ENCODE measurements around the gene NAA25. TPM values are rescaled to one million over a fixed set of nuclear protein-coding genes. Genes with fewer than 3 reads are reported as not detected.

The NAA25 gene
- total and polyA plus RNA-seq, 2 donors (not counting 3 experiments of a cell fraction or from before 2014, with no cell fraction given), result 5.3 to 25.5 TPM

GRCh38 chr12:112105891-112106290 is 2.7 kb downstream of the NAA25 start:
- no TSS peak for BruUV-seq (replicated peaks)
- peaks cover 75% of the 10 kb centered on the region for H3K79me2 ChIP-seq (ENCODE audit: control insufficient read depth, insufficient read depth, low read length)
- FAIRE-seq (no peak), DNase-seq (ENCODE audit: low read depth, low spot score) (no peak)
- CTCF ChIA-PET, result interaction anchor here (1.9 kb wide), 1 partner anchor 19 kb away, joined by 6 read pairs; no protein-coding TSS in a partner anchor
- dilution Hi-C loops (cut with MboI; ENCODE audit: extremely low pct_ligation_motif_present, low sequenced_read_pairs), result no loop called here
- peaks cover 5% of the 10 kb centered on the region for H4K20me1 ChIP-seq (replicated peaks; ENCODE audit: control insufficient read depth, extremely low read depth, insufficient read depth, low read length)
- POLR2A ChIA-PET, result interaction anchor here (0.6 kb wide), 1 partner anchor 304 kb away, joined by 3 read pairs; no protein-coding TSS in a partner anchor
- no peak overlapping the region for H3K4me3 ChIP-seq (replicated peaks in 1 of 3; ENCODE audit: insufficient read depth in 1 of 3, low read depth in 1 of 3, low read length in 3 of 3)
- no peak overlapping the region for H3K4me2 ChIP-seq (ENCODE audit: insufficient read depth, low read length)
- H2AFZ ChIP-seq (ENCODE audit: low read depth, low read length), result no peak overlapping the region
- no peak overlapping the region for H3K27ac ChIP-seq (ENCODE audit: insufficient read depth, low read depth, low read length)
- peaks cover 2 to 4% of the 10 kb centered on the region in 2 experiments for H3K36me3 ChIP-seq (ENCODE audit: control insufficient read depth in 2 of 2, extremely low read depth in 1 of 2, insufficient read depth in 2 of 2, low read length in 2 of 2)
- no peaks in the 10 kb centered on the region for H3K9me3 ChIP-seq (replicated peaks; ENCODE audit: control insufficient read depth, insufficient read depth, low read length)
- intact Hi-C loops (cut with micrococcal nuclease), result loop anchor here (5.0 kb wide), 2 partner anchors 94 to 281 kb away; partner anchors contain the start of genes ERP29 and TMEM116
- no peaks in the 10 kb centered on the region for H3K9me1 ChIP-seq (replicated peaks; ENCODE audit: control insufficient read depth, extremely low read depth, insufficient read depth, low read length)
- no peaks in the 10 kb centered on the region for H3K27me3 ChIP-seq (ENCODE audit: control insufficient read depth in 2 of 2, insufficient read depth in 2 of 2, low read length in 2 of 2)
- H3K9ac ChIP-seq (replicated peaks; ENCODE audit: extremely low read depth, insufficient read depth, low read length), result no peak overlapping the region
- no peak for TF ChIP-seq POLR2A (IDR thresholded peaks at IDR 0.05; ENCODE audit: low read depth, low read length)
- TF ChIP-seq POLR2AphosphoS5 (IDR thresholded peaks at IDR 0.05; ENCODE audit: insufficient read depth, low read depth, low read length), result no peak
- TF ChIP-seq CTCF (IDR thresholded peaks at IDR 0.05; ENCODE audit: extremely low read depth in 1 of 2, insufficient read depth in 1 of 2, low read depth in 1 of 2, low read length in 2 of 2), result no peak
- TF ChIP-seq MYC (IDR thresholded peaks at IDR 0.05; ENCODE audit: low read depth, low read length), result no peak
- TF ChIP-seq EZH2 (IDR thresholded peaks at IDR 0.05; ENCODE audit: borderline replicate concordance, low read depth, low read length, severe bottlenecking), result no peak
- TF ChIP-seq GATA2 (IDR thresholded peaks at IDR 0.05; ENCODE audit: insufficient read depth, insufficient read length, low read depth, low read length), result no peak
- no peak for TF ChIP-seq JUN (IDR thresholded peaks at IDR 0.05; ENCODE audit: borderline replicate concordance, insufficient read depth, insufficient read length, low read depth)
- TF ChIP-seq MAX (IDR thresholded peaks at IDR 0.05; ENCODE audit: insufficient read depth, insufficient read length), result no peak
- TF ChIP-seq FOS (IDR thresholded peaks at IDR 0.05; ENCODE audit: borderline replicate concordance, insufficient read depth, low read length), result no peak
- peaks cover 10% of the 10 kb centered on the region for H3K4me1 ChIP-seq (ENCODE audit: control insufficient read depth, extremely low read depth, insufficient read depth, low read length)

All from endothelial cell of umbilical vein (primary cell).